ENCODE results near the gene PEAK3.

PEAK3 gene

DNA sequence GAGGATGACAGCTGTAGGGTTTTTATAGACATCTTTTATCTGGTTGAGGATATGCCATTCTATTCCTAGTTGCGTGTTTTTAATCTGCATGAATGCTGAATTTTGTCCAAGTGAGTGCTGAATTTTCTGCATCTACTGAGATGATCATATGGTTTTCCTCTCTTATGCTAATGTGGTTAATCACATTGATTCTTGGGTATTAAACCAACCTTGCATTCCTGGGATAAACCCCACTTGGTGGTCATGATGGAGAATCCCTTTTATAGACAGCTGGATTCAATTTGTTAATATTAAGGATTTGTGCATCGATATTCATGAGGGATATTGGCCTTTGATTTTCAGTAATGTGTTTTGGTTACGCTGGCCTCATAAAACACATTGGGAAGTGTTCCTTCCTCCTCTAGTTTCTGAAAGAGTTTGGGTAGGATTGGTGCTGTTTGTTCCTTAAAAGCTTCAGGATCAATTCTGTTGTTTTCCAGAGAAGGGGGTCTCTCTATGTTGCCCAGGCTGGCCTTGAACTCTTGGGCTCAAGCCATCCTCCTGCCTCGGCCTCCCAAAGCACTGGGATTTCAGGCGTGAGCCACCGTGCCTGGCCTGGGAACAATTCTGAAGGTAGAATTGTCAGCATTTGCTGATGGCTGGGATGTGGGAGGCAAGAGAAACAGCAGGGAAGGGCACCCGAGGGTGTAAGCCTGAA, 33.3 kb upstream of the PEAK3 start:
- no peak for DNase-seq

DNA sequence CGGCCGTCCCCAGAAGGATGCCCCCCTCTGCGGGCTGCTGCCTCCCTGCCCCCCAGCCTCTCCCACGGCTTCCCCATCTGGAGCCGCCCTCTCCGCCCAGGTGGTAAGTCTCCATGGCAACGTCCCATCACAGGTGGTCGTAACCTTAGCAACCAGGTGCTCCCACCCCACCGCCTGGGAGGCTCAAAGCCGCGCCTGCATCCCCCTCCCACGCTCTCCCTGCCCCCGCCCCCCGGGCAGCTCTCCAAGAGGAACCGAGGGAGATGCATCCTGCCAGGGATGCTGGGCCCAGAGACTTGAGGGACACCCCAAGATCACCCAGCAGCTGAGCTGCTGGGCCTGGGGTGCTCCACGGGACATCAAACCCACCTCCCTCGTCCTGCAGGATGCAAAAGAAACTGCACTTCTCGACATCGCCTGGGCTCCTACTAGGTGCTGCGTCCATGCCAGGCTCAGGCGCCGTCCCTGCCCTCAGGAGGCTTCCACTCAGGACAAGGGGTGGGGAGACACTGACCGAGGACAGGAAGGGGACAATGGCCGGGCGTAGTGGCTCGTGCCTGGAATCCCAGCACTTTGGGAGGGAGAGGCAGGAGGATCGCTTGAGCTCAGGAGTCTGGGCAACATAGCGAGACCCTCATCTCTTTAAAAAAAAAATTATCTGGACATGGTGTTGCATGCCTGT, 31.0 kb upstream of the PEAK3 start:
- no peak for DNase-seq

DNA sequence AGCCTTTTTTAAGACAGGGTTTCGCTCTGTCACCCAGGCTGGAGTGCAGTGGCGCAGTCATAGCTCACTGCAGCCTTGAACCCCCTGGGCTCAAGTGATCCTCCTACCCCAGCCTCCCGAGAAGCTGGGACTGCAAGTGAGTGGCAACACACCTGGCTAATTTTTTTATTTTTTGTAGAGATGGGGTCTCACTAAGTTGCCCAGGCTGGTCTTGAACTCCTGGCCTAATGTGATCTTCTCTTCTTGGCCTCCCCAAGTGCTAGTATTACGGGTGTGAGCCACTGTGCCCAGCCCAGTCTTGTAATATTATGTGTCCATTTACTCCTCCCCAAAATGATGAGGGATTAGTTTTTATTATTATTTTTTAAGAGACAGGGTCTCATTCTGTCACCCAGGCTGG, 29.1 kb upstream of the PEAK3 start:
- no peak for DNase-seq

DNA sequence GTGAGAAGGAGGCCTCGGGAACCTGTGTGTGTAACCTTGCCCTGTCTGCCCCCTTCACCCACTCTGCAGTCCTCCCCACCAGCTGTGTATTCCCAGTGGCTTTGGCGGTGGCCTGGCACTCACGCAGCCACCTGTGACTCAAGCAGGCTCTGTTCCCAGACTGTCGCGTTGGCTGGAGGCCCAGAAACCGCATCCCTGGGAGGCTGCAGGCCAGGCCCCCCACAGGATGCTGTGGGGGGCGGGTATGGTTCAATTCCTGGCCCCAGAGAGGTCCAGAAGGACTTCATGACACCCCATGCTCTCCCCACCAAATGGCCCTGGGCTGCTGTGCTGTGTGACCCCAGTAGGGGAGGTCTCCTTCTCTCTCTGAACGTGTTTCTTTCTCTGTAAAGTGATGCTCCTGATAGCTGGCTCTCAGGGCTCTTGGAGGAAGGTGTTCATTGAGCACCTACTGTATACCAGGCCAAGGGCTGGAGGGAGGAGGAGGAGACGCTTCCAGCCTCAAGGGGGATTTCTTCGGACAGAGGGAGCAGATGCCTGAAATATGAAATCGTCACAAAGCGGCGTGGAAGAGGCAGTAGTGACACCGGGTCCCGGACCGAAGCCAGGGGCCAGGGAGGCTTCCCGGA, 27.9 kb upstream of the PEAK3 start:
- DNase-seq: no peak

DNA sequence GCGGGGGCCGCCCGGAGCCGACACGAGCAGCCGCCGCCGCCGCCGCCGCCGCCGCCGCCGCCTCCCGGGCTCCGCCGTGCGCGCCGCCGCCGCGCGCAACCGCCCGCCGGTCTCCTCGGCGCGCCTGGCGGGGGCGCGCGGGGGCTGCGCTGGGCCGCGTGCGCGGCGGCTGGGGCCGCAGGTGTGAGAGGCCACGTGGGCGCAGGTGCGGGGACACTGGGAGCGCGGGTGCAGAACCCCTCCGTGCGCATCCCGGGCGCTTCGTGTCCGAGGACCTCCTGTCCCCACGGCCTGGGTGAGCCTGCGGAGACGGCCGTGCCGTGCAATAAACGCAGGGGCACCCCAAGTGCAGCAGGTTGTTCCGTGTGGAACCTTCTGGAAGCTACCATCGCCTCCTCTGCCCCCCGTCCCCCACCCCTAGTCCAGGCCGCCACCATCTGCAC, 26.2 kb upstream of the PEAK3 start, which contains the start of gene LINGO3:
Gene LINGO3, minus strand, starts transcription at position 41 of the 443 bp plus-strand sequence. CDS start 16,378 bp downstream, outside the sequence.
- no peak for DNase-seq

DNA sequence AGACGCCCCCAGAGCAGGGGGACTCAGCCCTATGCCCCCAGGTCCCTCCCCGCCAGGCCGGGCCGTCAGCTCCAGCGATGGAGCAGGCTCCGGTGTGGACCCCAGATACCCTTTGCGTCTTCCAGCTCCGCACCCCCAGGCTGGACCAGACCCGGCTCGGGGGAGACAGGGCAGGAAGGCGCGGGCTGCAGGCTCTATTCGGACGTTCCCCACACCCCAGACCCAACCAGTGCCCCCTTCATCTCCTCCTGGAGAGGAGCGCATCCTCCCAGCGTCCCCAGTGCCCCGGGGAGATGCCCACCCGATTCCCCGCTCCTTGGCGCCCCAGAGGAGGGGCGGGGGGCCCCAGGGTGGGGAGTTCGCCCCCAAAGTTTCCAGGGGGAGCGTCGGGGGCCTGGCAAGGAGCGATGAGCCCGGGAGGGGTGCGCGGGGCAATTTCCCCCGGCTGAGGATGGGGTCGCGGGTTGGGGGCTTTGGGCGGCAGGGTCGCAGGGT, 25.6 kb upstream of the PEAK3 start:
- no peak for DNase-seq

DNA sequence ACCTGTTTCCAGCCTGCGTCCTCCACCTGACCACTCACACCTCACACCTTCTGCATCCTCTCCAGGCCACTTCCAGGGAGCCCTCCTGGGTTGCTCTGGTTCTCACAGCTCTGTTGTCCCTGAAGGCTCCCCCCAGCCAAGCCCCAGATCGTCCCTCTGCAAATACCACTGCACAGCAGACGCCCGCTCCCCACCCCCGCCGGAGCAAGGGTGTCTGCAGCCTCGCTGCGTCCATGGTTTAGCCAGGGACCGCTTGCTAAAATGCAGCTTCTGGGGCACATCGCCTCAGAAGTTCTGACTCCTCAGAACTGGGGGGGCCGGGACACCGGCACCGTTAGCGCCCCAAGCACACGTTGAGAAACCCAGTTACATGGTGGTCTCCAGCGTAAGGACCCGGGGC, 25.0 kb upstream of the PEAK3 start:
- no peak for DNase-seq

DNA sequence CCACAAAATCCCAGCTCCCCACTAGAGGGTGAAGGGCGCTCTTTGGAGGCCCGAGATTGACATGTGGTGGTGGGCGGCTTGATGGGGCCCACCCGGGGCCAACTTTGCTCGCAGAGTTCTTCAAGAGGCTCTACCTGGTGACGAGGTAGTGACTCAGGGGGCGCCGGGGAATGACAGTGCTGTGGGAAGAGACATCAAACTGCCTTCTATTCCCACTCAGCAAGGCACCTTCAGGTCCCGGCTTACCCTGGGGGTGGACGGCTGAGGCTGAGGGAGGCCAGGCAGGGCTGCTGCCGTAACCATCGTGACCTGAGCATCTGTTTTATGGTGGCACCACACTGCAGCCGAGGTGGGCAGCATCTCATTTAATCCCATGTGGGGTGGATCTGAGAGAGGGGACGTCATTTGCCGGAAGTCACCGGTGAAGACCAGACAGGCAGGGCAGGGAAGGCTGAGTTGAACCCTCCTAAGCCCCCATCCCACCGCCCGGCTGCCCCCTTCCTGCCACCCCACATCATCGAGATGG, 24.4 kb upstream of the PEAK3 start:
- DNase-seq: no peak

DNA sequence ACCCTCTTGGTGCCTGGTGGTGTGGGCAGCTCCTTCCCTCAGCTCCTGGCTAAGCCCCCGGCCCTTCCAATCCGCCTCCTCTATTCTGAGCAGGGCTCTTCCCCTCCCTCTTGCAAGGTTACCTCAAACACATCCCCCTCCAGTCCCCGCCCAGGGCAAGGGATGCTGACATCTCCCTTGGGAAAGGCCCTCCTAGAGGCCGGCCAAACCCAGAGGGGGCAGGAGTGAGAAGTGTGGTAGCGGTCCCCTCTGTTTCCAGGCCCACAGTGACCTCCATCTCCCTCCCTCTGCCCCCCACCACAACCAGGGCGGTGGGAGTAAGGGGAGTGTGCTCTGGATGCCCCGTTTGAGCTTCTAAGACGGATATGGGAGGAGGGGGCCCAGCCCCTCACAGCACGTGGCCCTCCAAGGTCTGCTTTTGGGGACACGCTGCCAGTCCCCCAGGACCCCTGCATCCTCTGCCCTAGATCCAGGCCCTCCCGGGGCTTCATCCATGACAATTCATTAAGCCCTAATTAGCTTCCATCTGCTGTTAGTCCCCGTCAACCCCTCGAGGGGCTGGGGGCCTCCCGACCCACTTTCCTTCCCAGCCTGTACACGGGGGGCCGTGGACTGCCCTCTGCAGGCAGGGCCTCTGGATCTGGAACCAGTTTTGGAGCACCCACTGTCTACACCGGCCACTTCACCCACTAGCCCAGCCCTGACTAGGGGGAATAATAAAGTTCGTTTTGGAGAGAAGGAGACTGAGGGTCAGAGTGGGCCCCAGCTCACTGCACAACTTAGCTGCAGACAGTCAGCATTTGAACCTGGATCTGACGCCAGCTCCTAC, 23.7 kb upstream of the PEAK3 start:
- no peak for DNase-seq

DNA sequence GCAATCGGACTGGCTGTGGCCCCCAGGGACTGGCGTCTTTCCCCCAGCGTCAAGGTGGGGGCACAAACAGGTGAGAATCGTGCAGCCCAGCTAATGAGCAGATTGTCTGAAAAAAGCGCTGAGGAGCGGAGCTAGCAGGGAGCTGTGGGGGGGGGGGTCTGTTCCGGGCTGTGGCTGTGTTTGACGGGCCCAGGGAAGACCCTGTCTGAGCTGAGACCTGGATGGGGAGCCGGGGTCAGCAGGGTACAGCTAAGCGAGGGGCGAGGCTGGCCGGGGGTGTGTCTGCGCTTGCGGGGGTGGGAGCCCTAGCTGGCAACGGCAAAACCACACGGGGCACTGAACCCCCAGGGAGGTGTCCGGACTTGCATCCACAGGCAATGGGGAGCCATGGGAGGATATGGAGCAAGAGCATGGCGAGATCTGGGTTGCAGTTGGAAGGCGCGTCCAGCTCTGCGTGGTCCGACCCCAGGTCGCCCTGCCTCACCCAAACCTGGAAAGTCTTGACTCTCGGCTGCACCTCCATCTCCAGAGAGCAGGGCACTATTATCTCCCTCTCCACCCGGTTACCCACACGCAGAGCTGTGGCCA, 21.3 kb upstream of the PEAK3 start:
- no peak for DNase-seq

DNA sequence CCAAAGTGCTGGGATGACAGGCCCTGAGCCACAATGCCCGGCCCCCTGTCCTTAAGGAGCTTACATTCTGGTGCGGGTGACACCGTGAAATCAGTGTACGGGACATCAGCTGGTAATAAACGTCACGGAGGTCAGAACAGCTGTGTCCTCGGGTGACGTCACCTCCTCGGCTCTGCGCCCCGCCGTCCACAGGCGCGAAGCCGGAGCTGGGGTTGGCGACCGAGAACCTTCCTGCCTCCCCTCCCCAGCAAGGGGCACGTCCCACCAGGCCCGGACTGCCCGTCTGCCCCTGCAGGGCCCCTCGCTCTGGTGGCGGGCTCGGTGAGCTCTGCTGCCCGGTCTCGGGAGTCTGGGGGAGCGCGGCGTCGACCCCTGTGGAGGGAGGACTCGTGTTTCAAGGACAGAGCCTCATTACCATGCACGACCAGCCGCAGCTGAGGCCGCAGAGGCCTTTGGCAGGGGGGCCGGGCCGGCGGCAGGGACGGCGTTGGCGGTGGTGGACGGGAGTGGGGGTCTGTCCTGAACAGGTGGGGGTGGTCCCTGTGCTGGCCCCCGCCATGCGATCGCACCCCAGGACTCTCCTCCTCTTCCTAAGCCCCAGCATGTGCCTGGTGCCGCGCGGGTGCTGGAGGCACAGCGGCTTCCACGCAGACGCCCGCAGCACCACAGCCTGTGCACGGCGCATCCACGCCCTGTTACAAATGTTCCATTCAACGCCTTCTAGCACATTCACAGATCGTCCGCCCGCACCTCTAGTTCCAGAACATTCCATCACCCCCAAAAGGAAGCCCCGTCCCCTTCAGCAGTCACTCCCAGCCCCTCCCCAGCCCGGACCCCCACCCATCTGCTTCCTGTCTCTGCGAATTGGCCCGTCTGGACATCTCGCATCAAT, 20.6 kb upstream of the PEAK3 start:
- DNase-seq: no peak

DNA sequence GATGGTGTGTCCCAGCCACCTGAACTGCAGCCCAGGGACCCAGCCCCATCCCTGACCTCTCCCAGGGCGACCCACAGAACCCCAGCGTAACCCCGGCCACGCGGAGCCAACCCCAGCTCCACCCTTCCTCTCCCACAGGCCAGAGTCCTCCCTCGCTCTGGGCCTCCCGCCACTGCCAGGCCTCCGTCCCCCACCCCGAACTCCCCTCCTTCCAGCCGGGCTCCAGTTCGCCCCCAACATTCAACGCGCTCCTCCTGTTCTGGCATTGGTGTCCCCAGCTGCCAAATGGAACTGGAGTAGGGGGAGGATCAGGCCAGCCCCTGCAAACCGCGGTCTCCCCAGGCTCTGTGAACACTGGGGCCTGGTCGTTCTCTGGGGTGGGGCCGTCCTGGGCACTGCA, 18.6 kb upstream of the PEAK3 start:
- DNase-seq: no peak

DNA sequence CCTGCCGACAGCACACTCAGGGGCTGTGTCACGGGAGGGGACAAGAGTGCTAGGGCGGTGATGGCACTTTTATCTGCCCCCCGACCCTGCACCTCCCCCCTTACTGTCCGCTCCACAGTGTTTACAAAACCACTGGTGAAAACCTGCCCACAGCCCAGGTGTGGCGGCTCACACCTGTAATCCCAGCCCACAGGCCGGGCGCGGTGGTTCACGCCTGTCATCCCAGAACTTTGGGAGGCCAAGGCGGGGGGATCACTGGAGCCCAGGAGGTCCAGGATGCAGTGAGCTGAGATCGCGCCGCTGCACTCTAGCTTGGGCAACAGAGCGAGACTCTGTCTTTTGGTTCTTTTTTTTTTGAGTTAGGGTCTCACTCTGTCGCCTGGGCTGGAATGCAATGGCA, 14.2 kb upstream of the PEAK3 start:
- no peak for DNase-seq

DNA sequence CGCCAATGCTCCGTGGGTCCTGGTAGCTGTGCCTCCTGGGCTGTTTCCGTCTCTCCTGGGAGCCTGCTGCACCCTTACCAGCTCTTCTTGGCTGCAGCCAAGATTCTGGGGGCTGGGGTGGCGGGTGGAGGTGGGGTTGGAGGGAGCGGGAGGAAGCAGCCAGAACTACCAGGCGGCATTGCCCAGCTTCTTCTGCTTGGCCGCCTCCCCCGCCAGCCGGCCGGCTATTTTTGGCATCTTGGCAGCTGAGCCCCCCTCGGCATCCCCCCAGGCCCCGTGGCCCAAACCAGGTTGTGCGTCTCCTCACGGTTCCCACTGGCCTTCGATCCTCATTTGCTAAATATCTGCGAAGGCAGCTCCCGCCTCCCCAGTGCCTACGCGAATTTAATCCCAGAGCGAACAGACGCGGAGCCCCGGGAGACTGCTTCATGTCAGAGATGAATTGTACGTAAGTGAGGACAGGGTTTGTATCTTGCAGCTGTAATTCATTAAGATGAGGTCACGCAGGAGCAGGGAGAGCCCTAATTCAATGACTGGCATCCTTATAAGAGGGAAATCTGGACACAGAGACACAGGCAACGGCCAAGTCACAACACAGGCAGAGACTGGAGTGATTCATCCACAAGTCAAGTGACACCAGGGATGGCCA, 12.8 kb upstream of the PEAK3 start:
- DNase-seq: no peak

DNA sequence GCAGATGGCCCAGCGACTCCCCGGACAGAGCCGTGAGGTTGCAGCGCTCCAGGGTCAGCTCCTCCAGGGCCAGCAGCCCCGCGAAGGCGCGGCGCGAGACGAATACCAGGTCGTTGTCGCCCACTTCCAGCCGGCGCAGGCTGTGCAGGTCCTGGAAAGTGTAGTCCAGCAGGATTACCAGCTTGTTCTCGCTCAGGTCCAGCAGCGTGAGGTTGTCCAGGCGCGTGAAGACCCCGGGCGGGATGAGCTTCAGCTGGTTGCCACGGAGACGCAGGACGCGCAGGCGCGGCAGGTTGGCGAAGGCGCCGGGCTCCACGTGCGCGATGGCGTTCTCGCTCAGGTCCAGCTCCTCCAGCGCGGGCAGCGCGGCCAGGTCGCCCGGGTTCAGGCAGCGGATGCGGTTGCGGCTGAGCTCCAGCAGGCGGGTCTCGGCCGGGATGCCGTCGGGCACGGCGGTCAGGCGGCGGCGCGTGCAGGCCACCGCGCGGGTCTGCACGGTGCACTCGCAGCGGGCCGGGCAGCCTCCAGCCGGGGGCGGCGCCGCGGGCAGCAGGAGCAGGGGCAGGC, 9.3 kb upstream of the PEAK3 start:
- no peak for DNase-seq

DNA sequence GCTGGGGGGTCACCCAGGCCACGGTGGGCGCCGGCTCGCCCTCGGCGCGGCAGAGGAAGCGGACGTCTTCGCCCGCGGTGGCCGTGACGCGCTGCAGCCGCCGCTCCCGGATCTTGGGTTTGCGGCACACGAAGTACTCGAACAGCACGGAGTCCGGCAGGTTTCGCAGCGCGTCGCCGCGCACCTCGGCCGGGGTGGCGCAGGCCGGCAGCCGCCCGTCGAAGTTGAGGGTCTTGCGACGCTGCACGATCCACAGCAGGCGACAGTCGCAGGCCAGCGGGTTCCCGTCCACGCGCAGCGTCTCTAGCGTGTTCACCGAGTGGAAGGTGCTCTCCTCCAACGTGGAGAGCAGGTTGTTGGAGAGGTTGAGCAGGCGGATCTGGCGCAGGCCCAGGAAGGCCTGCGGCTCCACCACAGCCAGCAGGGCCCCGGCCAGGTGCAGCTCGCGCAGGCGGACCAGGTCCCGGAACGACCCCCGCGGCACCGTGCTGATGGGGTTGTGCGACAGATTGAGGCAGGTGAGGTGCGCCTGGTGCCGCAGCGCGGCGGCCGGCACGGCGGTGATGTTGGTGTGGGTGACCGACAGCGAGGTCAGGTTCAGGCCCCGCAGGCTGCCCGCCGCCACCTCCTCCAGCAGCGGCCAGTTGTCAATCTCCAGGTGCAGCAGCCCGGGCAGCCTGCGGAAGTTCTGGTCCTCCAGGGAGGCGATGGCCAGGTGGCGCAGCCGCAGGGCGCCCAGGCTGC, 8.6 kb upstream of the PEAK3 start:
- DNase-seq: no peak

DNA sequence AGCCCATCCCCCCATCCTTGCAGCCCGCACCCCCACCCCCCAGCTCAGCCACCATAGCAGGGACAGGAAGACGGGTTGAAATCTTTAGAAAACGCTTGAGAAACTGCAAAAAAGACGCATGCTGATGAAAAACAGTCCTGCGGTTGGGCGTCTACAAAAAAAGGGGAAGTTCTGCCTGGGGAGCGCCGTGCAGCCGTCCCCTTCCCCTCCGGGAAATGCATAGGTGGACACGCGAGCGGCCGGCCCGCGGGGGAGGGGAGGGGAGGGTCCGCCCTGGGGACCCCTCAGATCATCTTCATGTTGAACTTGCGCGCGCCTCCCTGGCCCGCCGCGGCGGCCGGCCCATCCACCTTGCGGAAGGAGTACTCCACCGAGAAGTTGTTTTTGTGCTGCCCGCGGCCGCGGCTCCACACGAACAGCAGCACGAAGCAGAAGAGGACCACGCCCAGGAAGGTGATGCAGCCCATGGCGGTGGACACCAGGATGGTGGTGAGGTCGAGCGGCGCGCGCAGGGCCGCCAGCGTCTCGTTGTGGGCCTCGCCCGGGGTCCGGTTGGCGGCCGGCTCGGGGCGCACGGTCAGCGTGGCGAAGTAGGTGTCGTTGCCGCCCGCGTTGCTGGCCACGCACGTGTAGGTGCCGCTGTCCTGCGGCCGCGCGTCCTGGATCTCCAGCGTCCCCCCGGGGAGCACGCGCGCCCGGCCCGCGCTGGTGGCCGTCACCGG, 7.9 kb upstream of the PEAK3 start:
- peak; percentile 81 for DNase-seq

DNA sequence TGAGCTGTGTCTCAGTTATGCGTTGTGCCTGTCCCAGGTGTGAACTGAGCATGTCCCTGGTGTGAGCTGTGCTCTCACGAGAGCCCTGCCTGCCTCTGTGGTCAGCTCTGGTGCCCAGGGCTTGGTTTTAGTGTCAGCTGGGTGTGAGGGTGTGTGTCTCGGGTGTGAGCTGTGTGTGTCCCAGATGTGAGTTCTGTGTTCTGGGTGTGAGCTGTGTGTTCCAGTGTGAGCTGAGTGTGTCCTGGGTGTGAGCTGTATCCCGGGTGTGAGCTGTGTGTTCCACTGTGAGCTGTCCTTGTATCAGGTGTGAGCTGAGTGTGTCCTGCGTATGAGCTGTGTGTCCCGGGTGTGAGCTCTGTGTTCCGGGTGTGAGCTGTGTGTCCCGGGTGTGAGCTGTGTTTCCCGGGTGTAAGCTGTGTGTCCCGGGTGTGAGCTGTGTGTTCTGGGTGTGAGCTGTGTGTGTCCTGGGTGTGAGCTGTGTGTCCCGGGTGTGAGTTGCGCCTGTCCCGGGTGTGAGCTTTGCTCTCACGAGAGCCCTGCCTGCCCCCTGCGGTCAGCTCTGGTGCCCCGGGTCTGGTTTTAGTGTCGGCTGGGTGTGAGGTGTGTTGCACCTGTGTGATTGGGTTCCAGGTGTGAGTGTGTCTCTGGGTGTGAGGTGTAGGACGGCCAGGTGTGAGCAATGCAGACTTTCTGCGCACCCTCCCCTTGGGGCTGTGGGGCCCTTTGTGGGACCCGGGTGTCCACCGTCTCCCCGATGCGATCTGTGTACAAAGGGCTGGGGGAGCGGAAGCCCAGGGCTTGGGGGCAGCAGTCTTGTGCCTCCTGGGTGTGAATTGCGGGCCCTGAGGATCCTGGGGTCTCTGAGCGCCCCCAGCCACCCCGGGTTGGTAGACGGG, 7.1 kb upstream of the PEAK3 start:
- no peak for DNase-seq
